ENCODE measurements around the gene NCAM2. TPM values are rescaled to one million over a fixed set of nuclear protein-coding genes. Genes with fewer than 3 reads are reported as not detected.

Gene NCAM2
- total RNA-seq, 2 donors from 2014 or later: not detected

- Mint-ChIP-seq H3K4me3 (no peak overlapping the region), H3K9me3 (no peaks in the 10 kb centered on the region), H3K36me3 (no peaks in the 10 kb centered on the region), H3K27me3 (peaks cover 0 to 2% of the 10 kb centered on the region in 2 donors), H3K4me1 (ENCODE audit: low read depth in 2 of 2) (peaks cover 0 to 11% of the 10 kb centered on the region in 2 donors), H3K27ac (no peak overlapping the region)
- ATAC-seq (no peak), DNase-seq (ENCODE audit: low spot score) (no peak)
These were observed 3.4 kb downstream of the NCAM2 start for GRCh38 chr21:21001591-21002100.

- Mint-ChIP-seq H3K4me3 (no peak overlapping the region), H3K27me3 (peaks cover 0 to 2% of the 10 kb centered on the region in 2 donors), H3K36me3 (no peaks in the 10 kb centered on the region), H3K27ac (no peak overlapping the region), H3K4me1 (ENCODE audit: low read depth in 2 of 2) (peaks cover 0 to 9% of the 10 kb centered on the region in 2 donors), H3K9me3 (no peaks in the 10 kb centered on the region)
- ATAC-seq (no peak), DNase-seq (ENCODE audit: low spot score) (no peak)
These were observed 3.9 kb downstream of the NCAM2 start for GRCh38 chr21:21002153-21002552.

GRCh38 chr21:21003701-21004100 is 5.5 kb downstream of the NCAM2 start:
- Mint-ChIP-seq H3K9me3 (no peaks in the 10 kb centered on the region), H3K4me3 (no peak overlapping the region), H3K4me1 (ENCODE audit: low read depth in 2 of 2) (peaks cover 0 to 2% of the 10 kb centered on the region in 2 donors), H3K36me3 (no peaks in the 10 kb centered on the region), H3K27ac (no peak overlapping the region), H3K27me3 (peaks cover 0 to 2% of the 10 kb centered on the region in 2 donors)
- ATAC-seq (no peak), DNase-seq (ENCODE audit: low spot score) (no peak)

- no peak for DNase-seq (ENCODE audit: low spot score)
- H3K27me3 Mint-ChIP-seq: no peaks in the 10 kb centered on the region
- H3K4me1 Mint-ChIP-seq (ENCODE audit: low read depth in 2 of 2): no peaks in the 10 kb centered on the region
- no peaks in the 10 kb centered on the region for H3K9me3 Mint-ChIP-seq
- H3K27ac Mint-ChIP-seq: no peak overlapping the region
- ATAC-seq: no peak
- no peaks in the 10 kb centered on the region for H3K36me3 Mint-ChIP-seq
- H3K4me3 Mint-ChIP-seq: no peak overlapping the region
These were observed 9.4 kb downstream of the NCAM2 start for GRCh38 chr21:21007606-21008005.

GRCh38 chr21:21010228-21010627 is 12.0 kb downstream of the NCAM2 start:
- no peaks in the 10 kb centered on the region for H3K27me3 Mint-ChIP-seq
- DNase-seq (ENCODE audit: low spot score): no peak
- H3K4me1 Mint-ChIP-seq (ENCODE audit: low read depth in 2 of 2): no peaks in the 10 kb centered on the region
- ATAC-seq: no peak
- no peak overlapping the region for H3K4me3 Mint-ChIP-seq
- no peak overlapping the region for H3K27ac Mint-ChIP-seq
- no peaks in the 10 kb centered on the region for H3K36me3 Mint-ChIP-seq
- H3K9me3 Mint-ChIP-seq: peaks cover 3% of the 10 kb centered on the region

GRCh38 chr21:21010698-21011097 is 12.5 kb downstream of the NCAM2 start:
- Mint-ChIP-seq H3K4me1 (ENCODE audit: low read depth in 2 of 2) (no peaks in the 10 kb centered on the region), H3K27me3 (no peaks in the 10 kb centered on the region), H3K4me3 (no peak overlapping the region), H3K36me3 (no peaks in the 10 kb centered on the region), H3K27ac (no peak overlapping the region), H3K9me3 (peaks cover 3% of the 10 kb centered on the region)
- ATAC-seq (no peak), DNase-seq (ENCODE audit: low spot score) (no peak)

GRCh38 chr21:21018821-21019220 is 20.6 kb downstream of the NCAM2 start:
- Mint-ChIP-seq H3K27me3 (no peaks in the 10 kb centered on the region), H3K4me3 (no peak overlapping the region), H3K36me3 (no peaks in the 10 kb centered on the region), H3K9me3 (no peaks in the 10 kb centered on the region), H3K27ac (no peak overlapping the region), H3K4me1 (ENCODE audit: low read depth in 2 of 2) (no peaks in the 10 kb centered on the region)
- ATAC-seq: no peak
- DNase-seq (ENCODE audit: low spot score): no peak

GRCh38 chr21:21019681-21020080 is 21.5 kb downstream of the NCAM2 start:
- ATAC-seq (no peak), DNase-seq (ENCODE audit: low spot score) (no peak)
- H3K27me3 Mint-ChIP-seq: no peaks in the 10 kb centered on the region

GRCh38 chr21:21025742-21026141 is 27.5 kb downstream of the NCAM2 start:
- no peaks in the 10 kb centered on the region for H3K4me1 Mint-ChIP-seq (ENCODE audit: low read depth in 2 of 2)
- no peak for ATAC-seq

More at GRCh38 chr21:21019681-21020080, 21.5 kb downstream of the NCAM2 start:
- Mint-ChIP-seq H3K4me3 (no peak overlapping the region), H3K4me1 (ENCODE audit: low read depth in 2 of 2) (no peaks in the 10 kb centered on the region), H3K36me3 (no peaks in the 10 kb centered on the region), H3K9me3 (no peaks in the 10 kb centered on the region), H3K27ac (no peak overlapping the region)

GRCh38 chr21:21028275-21028820 is 30.1 kb downstream of the NCAM2 start:
- Mint-ChIP-seq H3K36me3 (peaks cover 5% of the 10 kb centered on the region), H3K9me3 (peaks cover 10% of the 10 kb centered on the region), H3K27me3 (no peaks in the 10 kb centered on the region), H3K4me3 (no peak overlapping the region), H3K27ac (no peak overlapping the region), H3K4me1 (ENCODE audit: low read depth in 2 of 2) (no peaks in the 10 kb centered on the region)
- no peak for DNase-seq (ENCODE audit: low spot score)
- no peak for ATAC-seq

More at GRCh38 chr21:21025742-21026141, 27.5 kb downstream of the NCAM2 start:
- Mint-ChIP-seq H3K36me3 (peaks cover 5% of the 10 kb centered on the region), H3K9me3 (peaks cover 5% of the 10 kb centered on the region), H3K27ac (no peak overlapping the region), H3K27me3 (no peaks in the 10 kb centered on the region), H3K4me3 (no peak overlapping the region)
- DNase-seq (ENCODE audit: low spot score): no peak

- no peak overlapping the region for H3K27ac Mint-ChIP-seq
- H3K4me1 Mint-ChIP-seq (ENCODE audit: low read depth in 2 of 2): no peaks in the 10 kb centered on the region
- H3K9me3 Mint-ChIP-seq: peaks cover 13% of the 10 kb centered on the region
- no peak overlapping the region for H3K4me3 Mint-ChIP-seq
- no peak for ATAC-seq
- DNase-seq (ENCODE audit: low spot score): no peak
- H3K36me3 Mint-ChIP-seq: peaks cover 5% of the 10 kb centered on the region
- H3K27me3 Mint-ChIP-seq: no peaks in the 10 kb centered on the region
These were observed 31.0 kb downstream of the NCAM2 start for GRCh38 chr21:21029164-21029563.

GRCh38 chr21:21030311-21030710 is 32.1 kb downstream of the NCAM2 start:
- DNase-seq (ENCODE audit: low spot score) (no peak), ATAC-seq (no peak)
- Mint-ChIP-seq H3K27ac (no peak overlapping the region), H3K4me1 (ENCODE audit: low read depth in 2 of 2) (no peaks in the 10 kb centered on the region), H3K36me3 (peaks cover 5% of the 10 kb centered on the region), H3K27me3 (no peaks in the 10 kb centered on the region), H3K9me3 (peaks cover 13% of the 10 kb centered on the region), H3K4me3 (no peak overlapping the region)

GRCh38 chr21:21034036-21034435 is 35.8 kb downstream of the NCAM2 start:
- no peak for ATAC-seq
- Mint-ChIP-seq H3K36me3 (no peaks in the 10 kb centered on the region), H3K9me3 (peaks cover 15% of the 10 kb centered on the region), H3K4me3 (no peak overlapping the region), H3K27me3 (no peaks in the 10 kb centered on the region), H3K4me1 (ENCODE audit: low read depth in 2 of 2) (no peaks in the 10 kb centered on the region), H3K27ac (no peak overlapping the region)
- DNase-seq (ENCODE audit: low spot score): no peak

GRCh38 chr21:21039624-21040170 is 41.5 kb downstream of the NCAM2 start:
- no peak overlapping the region for H3K27ac Mint-ChIP-seq
- DNase-seq (ENCODE audit: low spot score): no peak
- no peaks in the 10 kb centered on the region for H3K36me3 Mint-ChIP-seq
- no peaks in the 10 kb centered on the region for H3K27me3 Mint-ChIP-seq
- H3K4me3 Mint-ChIP-seq: no peak overlapping the region
- ATAC-seq: no peak
- peaks cover 10% of the 10 kb centered on the region for H3K9me3 Mint-ChIP-seq
- no peaks in the 10 kb centered on the region for H3K4me1 Mint-ChIP-seq (ENCODE audit: low read depth in 2 of 2)

GRCh38 chr21:21045518-21045917 is 47.3 kb downstream of the NCAM2 start:
- ATAC-seq: no peak
- no peaks in the 10 kb centered on the region for H3K36me3 Mint-ChIP-seq
- H3K4me3 Mint-ChIP-seq: no peak overlapping the region
- no peak for DNase-seq (ENCODE audit: low spot score)
- H3K4me1 Mint-ChIP-seq (ENCODE audit: low read depth in 2 of 2): no peaks in the 10 kb centered on the region
- no peaks in the 10 kb centered on the region for H3K27me3 Mint-ChIP-seq
- peaks cover 3% of the 10 kb centered on the region for H3K9me3 Mint-ChIP-seq
- no peak overlapping the region for H3K27ac Mint-ChIP-seq
